Measurements from ENCODE around the gene FBXO39.
A peak's percentile ranks its signal among the peaks of the same experiment; 100 is the strongest.

The FBXO39 gene

GRCh38 chr17:6787081-6787693, 11.2 kb downstream of the FBXO39 start:
- no peak overlapping the region for H3K4me3 ChIP-seq (ENCODE audit: low read length)
- DNase-seq (ENCODE audit: low read depth): peak; percentile 49
- no peak for TF ChIP-seq CTCF (IDR thresholded peaks at IDR 0.05; ENCODE audit: insufficient read depth, low read depth, low read length, missing control alignments)

GRCh38 chr17:6789146-6789545, 13.1 kb downstream of the FBXO39 start:
- DNase-seq (ENCODE audit: low read depth): peak; percentile 72
- no peak for TF ChIP-seq CTCF (IDR thresholded peaks at IDR 0.05; ENCODE audit: insufficient read depth, low read depth, low read length, missing control alignments)
- no peak overlapping the region for H3K4me3 ChIP-seq (ENCODE audit: low read length)

GRCh38 chr17:6793748-6794493, 17.9 kb downstream of the FBXO39 start:
- TF ChIP-seq CTCF (IDR thresholded peaks at IDR 0.05; ENCODE audit: insufficient read depth, low read depth, low read length, missing control alignments): no peak

GRCh38 chr17:6796017-6796886, 20.2 kb downstream of the FBXO39 start:
- TF ChIP-seq CTCF (IDR thresholded peaks at IDR 0.05; ENCODE audit: insufficient read depth, low read depth, low read length, missing control alignments): no peak
- DNase-seq (ENCODE audit: low read depth): peak; percentile 73
- H3K4me3 ChIP-seq (ENCODE audit: low read length): no peak overlapping the region

More at GRCh38 chr17:6793748-6794493, 17.9 kb downstream of the FBXO39 start:
- H3K4me3 ChIP-seq (ENCODE audit: low read length): no peak overlapping the region
- DNase-seq (ENCODE audit: low read depth): no peak

- TF ChIP-seq CTCF (IDR thresholded peaks at IDR 0.05; ENCODE audit: insufficient read depth, low read depth, low read length, missing control alignments): no peak
- H3K4me3 ChIP-seq (ENCODE audit: low read length): no peak overlapping the region
- peak; percentile 94 for DNase-seq (ENCODE audit: low read depth)
These were observed 21.0 kb downstream of the FBXO39 start for GRCh38 chr17:6796887-6797490.

- DNase-seq (ENCODE audit: low read depth): peak; percentile 77
- H3K4me3 ChIP-seq (ENCODE audit: low read length): no peak overlapping the region
- TF ChIP-seq CTCF (IDR thresholded peaks at IDR 0.05; ENCODE audit: insufficient read depth, low read depth, low read length, missing control alignments): no peak
These were observed 21.8 kb downstream of the FBXO39 start for GRCh38 chr17:6797718-6798351.

Measured in epithelial cell of esophagus (primary cell).